ENCODE measurements around the gene PPP1R1C. TPM values are rescaled to one million over a fixed set of nuclear protein-coding genes. Genes with fewer than 3 reads are reported as not detected.

The PPP1R1C gene
- total RNA-seq, 1 experiment from 2014 or later: 4.0 TPM

DNA sequence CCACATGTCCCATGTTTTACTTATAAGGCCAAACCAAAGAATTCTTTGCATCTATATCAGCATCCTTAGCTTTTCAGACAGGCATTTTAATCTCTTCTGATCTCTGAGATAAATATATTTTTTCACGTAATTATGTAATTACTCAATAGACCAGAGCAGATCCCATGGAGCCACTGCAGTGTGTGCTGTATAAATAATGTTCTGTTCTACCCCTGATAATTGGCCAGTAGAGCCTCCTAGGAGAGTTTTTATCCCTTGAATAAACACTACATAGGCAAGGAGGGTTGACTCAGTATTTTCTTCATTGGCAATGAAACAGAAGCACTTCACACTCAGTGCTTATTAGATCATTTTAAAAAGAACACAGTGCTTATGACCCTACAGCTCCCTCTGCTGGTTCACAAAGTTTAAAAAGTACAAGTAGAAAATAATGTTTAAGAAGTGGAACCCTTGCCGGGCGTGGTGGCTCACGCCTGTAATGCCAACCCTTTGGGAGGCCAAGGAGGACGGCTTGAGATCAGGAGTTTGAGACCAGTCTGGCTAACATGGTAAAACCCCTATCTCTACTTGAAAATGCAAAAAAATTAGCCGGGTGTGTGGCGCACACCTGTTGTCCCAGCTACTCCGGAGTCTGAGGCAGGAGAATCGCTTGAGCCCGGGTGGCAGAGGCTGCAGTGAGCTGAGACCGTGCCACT, 91.9 kb downstream of the PPP1R1C start:
- H3K79me2 ChIP-seq (ENCODE audit: insufficient read depth, low read length): no peaks in the 10 kb centered on the region
- no peak overlapping the region for H3K56ac ChIP-seq (ENCODE audit: insufficient read length, low read depth, low read length)
- TF ChIP-seq CTCF (conservative IDR thresholded peaks at IDR 0.05): peak; percentile 76
- no peak overlapping the region for H3K23ac ChIP-seq (ENCODE audit: insufficient read length, low read depth, low read length)
- no peaks in the 10 kb centered on the region for H3K79me1 ChIP-seq (ENCODE audit: insufficient read depth, low read depth, low read length, poor library complexity, severe bottlenecking)
- no peaks in the 10 kb centered on the region for H3K23me2 ChIP-seq (ENCODE audit: insufficient read length, low read depth, low read length, poor library complexity, severe bottlenecking)
- Mint-ChIP-seq H3K9me3 (no peaks in the 10 kb centered on the region), H3K36me3 (ENCODE audit: insufficient read depth in 1 of 3, low read depth in 3 of 3) (no peaks in the 10 kb centered on the region), H3K4me3 (no peak overlapping the region), H3K27me3 (ENCODE audit: low read depth) (no peaks in the 10 kb centered on the region), H3K4me1 (peaks cover 0 to 3% of the 10 kb centered on the region in 2 experiments; a peak in 2 of 4 replicates), H3K27ac (no peak overlapping the region)
- no CpG with 5 or more reads among the region's 11 CpGs for WGBS (ENCODE audit: extremely low coverage, insufficient read length, low lambda C conversion rate)
- no peaks in the 10 kb centered on the region for H4K20me1 ChIP-seq (ENCODE audit: control insufficient read depth, insufficient read depth, insufficient read length)
- no peak overlapping the region for H3K9ac ChIP-seq (ENCODE audit: extremely low read depth, insufficient read length, low read length)
- DNase-seq: no peak
- no peak overlapping the region for H2BK15ac ChIP-seq (ENCODE audit: low read depth, low read length)
- no peak overlapping the region for H3K4me2 ChIP-seq (ENCODE audit: insufficient read depth, insufficient read length, low read length)
- no peak overlapping the region for H4K91ac ChIP-seq (ENCODE audit: insufficient read length, low read depth, low read length)
- no peak overlapping the region for H4K5ac ChIP-seq (ENCODE audit: insufficient read length, low read depth, low read length)
- H2AK5ac ChIP-seq (ENCODE audit: insufficient read length, low read length): no peak overlapping the region
- no peak overlapping the region for H3K14ac ChIP-seq (ENCODE audit: insufficient read depth, low read length)
- H4K8ac ChIP-seq (replicated peaks; ENCODE audit: insufficient read length, low read depth, low read length): no peak overlapping the region
- no peak overlapping the region for H2BK12ac ChIP-seq (ENCODE audit: insufficient read length, low read depth, low read length)
- H3T11ph ChIP-seq (ENCODE audit: low read length): no peak overlapping the region
- no peaks in the 10 kb centered on the region for H3K27me3 ChIP-seq (ENCODE audit: insufficient read depth, low read length)
- H3K18ac ChIP-seq (ENCODE audit: insufficient read length, low read depth, low read length): no peak overlapping the region
- H3K4me1 ChIP-seq (ENCODE audit: insufficient read depth, low read length): no peaks in the 10 kb centered on the region
- no peak overlapping the region for H2BK120ac ChIP-seq (ENCODE audit: low read depth, low read length, poor library complexity, severe bottlenecking)
- H2AFZ ChIP-seq (ENCODE audit: low read length): no peak overlapping the region
- H2BK20ac ChIP-seq (ENCODE audit: low read depth, low read length, poor library complexity, severe bottlenecking): no peak overlapping the region
- H3K9me3 ChIP-seq (ENCODE audit: control insufficient read depth, low read depth, low read length): no peaks in the 10 kb centered on the region
- H3K27ac ChIP-seq (ENCODE audit: insufficient read length, low read depth, low read length): no peak overlapping the region
- H2BK5ac ChIP-seq (ENCODE audit: insufficient read length, low read length): no peak overlapping the region
- H3K4ac ChIP-seq (ENCODE audit: low read depth, low read length): no peak overlapping the region
